HG02588 (cell line): ENCODE data around the gene BUB3.

Source experiments
- ATAC-seq: cut with Tn5 transposase; IDR thresholded peaks from one replicate; pipeline ENCODE4 v1.9.1; 2021; ENCODE audit warnings: mild to moderate bottlenecking, moderate library complexity; ENCODE audit not compliant: unreplicated experiment

BUB3 gene

GRCh38 chr10:123202506-123202905, 48.3 kb downstream of the BUB3 start:
- ATAC-seq, result no peak

GRCh38 chr10:123203393-123204126, 49.4 kb downstream of the BUB3 start:
- no peak for ATAC-seq

- no peak for ATAC-seq
Measured at GRCh38 chr10:123204127-123204461, 49.9 kb downstream of the BUB3 start.

- ATAC-seq, result no peak
Measured at GRCh38 chr10:123205041-123205440, 50.8 kb downstream of the BUB3 start.

- ATAC-seq, result no peak
Measured at GRCh38 chr10:123212063-123212462, 57.9 kb downstream of the BUB3 start.

GRCh38 chr10:123212640-123213039, 58.4 kb downstream of the BUB3 start:
- ATAC-seq, result no peak

- ATAC-seq, result no peak
Measured at GRCh38 chr10:123213192-123213591, 59.0 kb downstream of the BUB3 start.
